BLaER1 (cell line): ENCODE data around the gene GSG1L.

Experiments
- H3K27ac ChIP-seq: shearing (Covaris generic); formaldehyde crosslinking; 2 replicates; pipeline ENCODE4 v1.8.1; 2022
- H3K27me3 ChIP-seq: shearing (Covaris generic); formaldehyde crosslinking; 2 replicates; pipeline ENCODE4 v1.8.1; 2022
- H3K36me3 ChIP-seq: shearing (Covaris generic); formaldehyde crosslinking; 2 replicates; pipeline ENCODE4 v1.8.1; 2022
- H3K4me1 ChIP-seq: shearing (Covaris generic); formaldehyde crosslinking; 2 replicates; pipeline ENCODE4 v1.8.1; 2022
- H3K4me2 ChIP-seq: shearing (Covaris generic); formaldehyde crosslinking; 2 replicates; pipeline ENCODE4 v1.8.1; 2022
- H3K4me3 ChIP-seq: shearing (Covaris generic); formaldehyde crosslinking; 2 replicates; pipeline ENCODE4 v1.8.1; 2022
- H3K9ac ChIP-seq: shearing (Covaris generic); formaldehyde crosslinking; 2 replicates; pipeline ENCODE4 v1.8.1; 2022
- H3K9me3 ChIP-seq: shearing (Covaris generic); formaldehyde crosslinking; 2 replicates; pipeline ENCODE4 v1.8.1; 2022
- H4K20me1 ChIP-seq: shearing (Covaris generic); formaldehyde crosslinking; 2 replicates; pipeline ENCODE4 v1.8.1; 2022
- Cebpa-rat ChIP-seq: shearing (Covaris generic); IDR thresholded peaks from 2 replicates; pipeline ENCODE4 v1.8.1; 2022

The GSG1L gene

GRCh38 chr16:27786221-27786922 lies 277.1 kb downstream of the GSG1L start:
- Histone ChIP-seq H3K27me3 (no peaks in the 10 kb centered on the region), H3K4me3 (no peak overlapping the region)

GRCh38 chr16:27785307-27785678 lies 278.2 kb downstream of the GSG1L start:
- H3K36me3 ChIP-seq = no peaks in the 10 kb centered on the region
- H4K20me1 ChIP-seq = no peaks in the 10 kb centered on the region
- H3K4me2 ChIP-seq = no peak overlapping the region
- no peak overlapping the region for H3K27ac ChIP-seq
- peaks cover 6% of the 10 kb centered on the region for H3K4me1 ChIP-seq
- TF ChIP-seq Cebpa-rat = no peak
- no peaks in the 10 kb centered on the region for H3K9me3 ChIP-seq
- no peak overlapping the region for H3K9ac ChIP-seq
- H3K27me3 ChIP-seq = no peaks in the 10 kb centered on the region
- no peak overlapping the region for H3K4me3 ChIP-seq

More at GRCh38 chr16:27786221-27786922, 277.1 kb downstream of the GSG1L start:
- H3K36me3 ChIP-seq = no peaks in the 10 kb centered on the region
- no peak overlapping the region for H3K4me2 ChIP-seq
- H4K20me1 ChIP-seq = no peaks in the 10 kb centered on the region
- H3K4me1 ChIP-seq = peaks cover 6% of the 10 kb centered on the region
- no peak overlapping the region for H3K9ac ChIP-seq
- H3K9me3 ChIP-seq = no peaks in the 10 kb centered on the region
- H3K27ac ChIP-seq = no peak overlapping the region
- TF ChIP-seq Cebpa-rat = no peak

GRCh38 chr16:27784351-27785306 lies 278.9 kb downstream of the GSG1L start:
- Histone ChIP-seq H3K9ac (no peak overlapping the region), H3K4me3 (no peak overlapping the region), H3K27me3 (no peaks in the 10 kb centered on the region), H4K20me1 (no peaks in the 10 kb centered on the region), H3K4me1 (peaks cover 6% of the 10 kb centered on the region), H3K4me2 (no peak overlapping the region), H3K9me3 (no peaks in the 10 kb centered on the region), H3K36me3 (no peaks in the 10 kb centered on the region), H3K27ac (no peak overlapping the region)
- TF ChIP-seq Cebpa-rat = no peak

GRCh38 chr16:27781981-27782880 lies 281.3 kb downstream of the GSG1L start:
- no peak for TF ChIP-seq Cebpa-rat
- Histone ChIP-seq H3K9me3 (no peaks in the 10 kb centered on the region), H3K4me2 (no peak overlapping the region), H3K27ac (no peak overlapping the region), H3K4me1 (peaks cover 6% of the 10 kb centered on the region), H3K4me3 (no peak overlapping the region), H3K9ac (no peak overlapping the region), H4K20me1 (no peaks in the 10 kb centered on the region), H3K27me3 (no peaks in the 10 kb centered on the region), H3K36me3 (no peaks in the 10 kb centered on the region)

GRCh38 chr16:27781195-27781524 lies 282.4 kb downstream of the GSG1L start:
- H3K4me3 ChIP-seq = no peak overlapping the region
- H3K9ac ChIP-seq = no peak overlapping the region
- no peaks in the 10 kb centered on the region for H3K36me3 ChIP-seq
- no peaks in the 10 kb centered on the region for H3K27me3 ChIP-seq
- peaks cover 15% of the 10 kb centered on the region for H3K4me1 ChIP-seq
- H3K4me2 ChIP-seq = no peak overlapping the region
- no peaks in the 10 kb centered on the region for H4K20me1 ChIP-seq
- TF ChIP-seq Cebpa-rat = no peak
- no peaks in the 10 kb centered on the region for H3K9me3 ChIP-seq
- H3K27ac ChIP-seq = no peak overlapping the region

GRCh38 chr16:27780468-27781194 lies 282.9 kb downstream of the GSG1L start:
- Histone ChIP-seq H3K36me3 (no peaks in the 10 kb centered on the region), H3K9me3 (no peaks in the 10 kb centered on the region), H3K9ac (no peak overlapping the region)

GRCh38 chr16:27779641-27780164 lies 283.8 kb downstream of the GSG1L start:
- no peak overlapping the region for H3K4me3 ChIP-seq
- no peaks in the 10 kb centered on the region for H3K27me3 ChIP-seq
- no peak overlapping the region for H3K27ac ChIP-seq
- no peak overlapping the region for H3K4me2 ChIP-seq
- no peak overlapping the region for H3K9ac ChIP-seq
- peaks cover 30% of the 10 kb centered on the region for H3K4me1 ChIP-seq
- H3K9me3 ChIP-seq = no peaks in the 10 kb centered on the region
- TF ChIP-seq Cebpa-rat = no peak
- H3K36me3 ChIP-seq = no peaks in the 10 kb centered on the region
- no peaks in the 10 kb centered on the region for H4K20me1 ChIP-seq

More at GRCh38 chr16:27780468-27781194, 282.9 kb downstream of the GSG1L start:
- Histone ChIP-seq H3K4me1 (peaks cover 21% of the 10 kb centered on the region), H3K4me2 (no peak overlapping the region), H3K4me3 (no peak overlapping the region), H4K20me1 (no peaks in the 10 kb centered on the region), H3K27me3 (no peaks in the 10 kb centered on the region), H3K27ac (no peak overlapping the region)
- TF ChIP-seq Cebpa-rat = no peak

GRCh38 chr16:27778926-27779570 lies 284.5 kb downstream of the GSG1L start:
- Histone ChIP-seq H3K4me2 (no peak overlapping the region), H4K20me1 (no peaks in the 10 kb centered on the region), H3K27me3 (no peaks in the 10 kb centered on the region), H3K36me3 (no peaks in the 10 kb centered on the region), H3K9ac (no peak overlapping the region), H3K27ac (no peak overlapping the region), H3K9me3 (no peaks in the 10 kb centered on the region), H3K4me1 (peaks cover 36% of the 10 kb centered on the region), H3K4me3 (no peak overlapping the region)
- no peak for TF ChIP-seq Cebpa-rat
